NCI-H345 treated with DMSO at 0.1 percent for 48 hours (cell line): Measurements from ENCODE around the gene XXYLT1.

Experiments
- DNase-seq: peaks from one replicate; lab custom pipeline; 2025; ENCODE audit not compliant: unreplicated experiment; lab: John Stamatoyannopoulos, UW

The XXYLT1 gene

DNA sequence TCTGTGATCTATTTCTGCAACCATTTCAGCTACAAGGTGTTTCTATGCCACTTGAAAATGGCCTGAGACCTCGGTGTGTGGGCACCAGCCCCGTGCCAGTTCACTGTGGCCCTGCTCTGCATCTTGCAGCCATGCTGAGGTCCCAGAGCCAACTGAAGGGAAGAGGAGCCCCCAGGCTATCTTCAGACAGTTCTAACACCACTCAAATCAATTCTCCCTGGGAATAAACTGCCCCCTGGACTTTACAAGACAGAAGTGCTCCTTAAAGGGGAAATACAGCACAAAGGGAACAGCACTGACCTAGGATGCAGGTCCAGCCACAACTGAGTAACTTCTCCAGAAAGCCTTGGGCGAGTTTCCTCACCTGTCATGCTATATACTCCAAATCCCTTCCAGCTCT, 3.9 kb downstream of the XXYLT1 start:
- DNase-seq, result no peak

GRCh38 chr3:195266428-195266827, 4.5 kb downstream of the XXYLT1 start:
- DNase-seq, result no peak

DNA sequence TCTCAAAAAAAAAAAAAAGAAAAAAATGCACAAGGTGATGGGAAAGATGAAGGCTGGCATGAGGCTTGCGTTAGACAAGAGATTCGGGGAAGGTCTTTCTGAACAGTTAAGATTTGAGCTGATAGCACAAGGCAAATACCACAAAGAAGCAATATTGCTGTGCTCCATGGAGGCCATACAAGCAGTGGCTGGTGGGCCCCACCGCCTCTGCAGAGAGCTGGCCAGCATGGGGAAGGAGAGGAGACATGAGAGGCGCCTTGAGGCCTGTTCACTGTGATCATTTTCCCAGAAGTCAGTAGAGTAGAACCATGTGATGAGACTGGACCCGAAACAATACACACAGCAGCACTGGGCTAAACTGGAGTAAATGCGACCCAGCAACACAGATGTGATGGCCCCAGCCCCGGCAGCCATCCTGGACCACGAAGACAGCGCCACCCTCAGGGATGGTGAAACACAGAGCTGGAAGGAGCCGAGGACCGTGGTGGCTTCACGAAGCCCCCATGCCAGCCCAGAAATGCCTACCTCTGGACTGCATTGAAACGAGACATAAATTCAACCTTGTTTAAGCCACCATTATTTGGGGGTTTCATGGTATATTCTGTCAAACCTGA, 5.5 kb downstream of the XXYLT1 start:
- no peak for DNase-seq

DNA sequence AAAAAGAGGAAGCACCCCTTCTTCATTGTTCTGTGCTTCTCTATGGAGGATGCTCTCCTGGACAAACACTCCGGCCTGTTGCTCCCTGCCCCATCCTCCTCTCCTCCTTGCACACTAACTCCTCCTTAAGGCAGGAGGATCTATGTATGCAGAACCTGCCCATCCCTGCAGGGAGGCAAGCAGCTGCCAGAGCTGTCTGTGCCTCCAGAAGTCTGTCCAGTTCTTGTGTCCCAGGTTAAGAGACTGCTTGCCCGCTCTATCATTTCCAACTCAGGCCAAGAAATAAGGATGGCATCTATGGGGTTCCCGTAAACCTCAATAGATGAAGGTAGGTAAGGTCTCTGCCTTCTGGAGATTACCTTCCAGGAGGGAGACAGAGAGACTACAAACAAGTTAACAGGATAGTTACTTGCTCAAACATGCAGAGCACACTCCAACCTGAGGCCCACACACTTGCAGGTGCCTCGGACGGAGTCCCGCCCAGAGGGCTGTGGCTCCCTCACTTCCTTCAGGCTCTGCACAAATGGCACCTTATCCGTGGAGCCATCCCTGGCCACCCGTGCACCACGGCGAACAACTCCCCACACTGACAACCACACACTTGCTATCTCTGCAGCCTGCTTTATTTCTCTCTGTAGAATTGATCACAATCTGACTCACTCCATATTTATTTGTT, 6.9 kb downstream of the XXYLT1 start:
- no peak for DNase-seq

- no peak for DNase-seq
Observed at GRCh38 chr3:195263193-195263924, 7.6 kb downstream of the XXYLT1 start.

- no peak for DNase-seq
Observed at GRCh38 chr3:195261925-195262324, 9.0 kb downstream of the XXYLT1 start.

GRCh38 chr3:195260280-195260905, 10.6 kb downstream of the XXYLT1 start:
- peak; percentile 90 for DNase-seq

GRCh38 chr3:195259475-195260279, 11.3 kb downstream of the XXYLT1 start:
- DNase-seq, result peak; percentile 73

DNA sequence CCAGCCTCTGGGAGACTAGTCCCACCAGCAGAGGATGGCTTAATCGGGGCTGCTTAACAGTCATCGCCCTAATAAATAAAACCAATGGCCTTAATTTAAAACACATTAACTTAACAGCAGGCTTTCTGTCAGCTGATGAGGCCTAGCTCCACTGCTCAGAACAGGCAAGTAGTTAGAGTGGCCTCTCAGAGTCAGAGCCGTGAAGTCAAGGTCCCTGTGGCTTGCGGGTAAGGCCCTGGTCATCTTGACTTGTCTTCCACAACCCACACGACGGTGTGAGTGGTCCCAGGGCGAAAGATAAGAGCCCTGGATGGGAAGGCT, 11.8 kb downstream of the XXYLT1 start:
- no peak for DNase-seq

DNA sequence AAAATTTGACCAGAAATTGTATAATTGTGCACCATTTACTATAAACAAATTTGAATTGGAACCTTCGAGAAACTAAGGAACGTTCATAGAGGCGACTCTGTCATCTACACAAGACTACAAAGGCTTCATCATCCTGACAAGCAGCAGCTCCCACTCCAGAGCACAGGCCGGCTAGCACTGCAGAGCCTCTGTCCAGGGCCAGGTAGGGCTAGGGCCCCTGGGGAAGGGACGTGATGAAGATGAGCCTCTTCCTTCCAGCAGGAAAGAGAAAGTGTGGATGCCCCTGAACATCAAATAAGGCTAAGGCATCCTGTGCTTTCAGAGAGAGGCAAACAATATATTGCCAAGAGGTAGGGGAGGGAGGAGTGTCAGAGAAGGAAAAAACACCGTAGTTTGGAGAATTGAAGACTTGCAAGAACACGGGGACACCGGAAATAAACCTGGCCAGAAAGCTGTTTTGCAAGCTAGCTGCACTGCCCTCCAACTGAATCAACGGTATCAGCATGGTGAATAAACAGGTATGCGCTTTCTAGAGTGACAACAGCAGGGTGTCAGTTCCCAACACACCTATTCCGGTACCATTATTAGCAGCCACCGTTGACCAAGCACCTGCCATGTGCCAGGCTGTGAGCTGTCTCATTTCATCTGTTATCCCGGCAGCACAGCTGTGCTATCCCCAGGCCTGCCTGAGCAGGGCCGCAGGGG, 12.4 kb downstream of the XXYLT1 start:
- DNase-seq, result peak; percentile 17

DNA sequence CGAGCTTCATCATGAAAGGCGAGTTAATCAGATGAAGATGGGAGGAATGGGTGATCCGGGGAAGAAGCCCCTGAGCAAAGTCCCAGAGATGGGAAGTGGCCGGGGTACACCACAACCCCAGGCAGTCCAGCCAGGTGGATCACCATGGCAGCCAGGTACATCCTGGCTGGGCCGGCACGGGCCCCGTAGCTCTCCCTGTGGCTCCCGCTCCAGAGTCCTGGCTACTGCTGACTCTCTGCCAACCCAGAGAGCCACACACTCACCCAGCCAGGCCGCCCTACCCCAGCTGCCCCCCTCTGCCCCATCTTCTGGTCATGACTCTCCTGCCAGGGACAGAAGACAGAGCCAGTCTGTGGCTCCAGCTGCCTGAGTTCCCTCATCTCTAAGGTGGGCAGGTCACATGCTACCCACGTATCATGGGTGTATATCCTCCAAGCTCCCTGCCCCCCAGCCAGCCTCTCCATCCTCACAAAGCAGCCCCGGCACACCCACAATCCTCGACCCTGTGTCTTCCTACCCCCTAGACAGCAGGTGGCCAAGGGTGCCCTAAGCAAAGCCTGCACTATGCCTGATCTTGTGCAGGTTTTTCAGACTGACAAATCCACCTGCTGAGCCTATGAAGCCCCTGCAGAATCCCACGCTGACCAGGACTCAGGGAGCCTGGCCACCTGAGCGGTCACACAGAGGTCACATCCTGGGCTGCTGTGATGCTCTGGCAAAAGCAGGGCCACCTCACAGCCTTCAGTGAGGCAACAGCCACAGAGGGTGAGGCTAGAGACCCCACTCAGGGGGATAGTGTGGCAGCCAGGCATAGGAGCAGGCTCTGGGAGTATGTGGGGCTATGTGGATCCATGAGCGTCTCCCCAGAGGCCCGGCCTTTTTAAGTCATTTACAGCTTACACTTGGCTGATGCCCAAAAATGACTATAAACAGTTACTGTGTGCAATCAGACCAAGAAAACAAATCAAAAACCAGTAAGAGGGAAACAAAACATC, 13.2 kb downstream of the XXYLT1 start:
- no peak for DNase-seq

DNA sequence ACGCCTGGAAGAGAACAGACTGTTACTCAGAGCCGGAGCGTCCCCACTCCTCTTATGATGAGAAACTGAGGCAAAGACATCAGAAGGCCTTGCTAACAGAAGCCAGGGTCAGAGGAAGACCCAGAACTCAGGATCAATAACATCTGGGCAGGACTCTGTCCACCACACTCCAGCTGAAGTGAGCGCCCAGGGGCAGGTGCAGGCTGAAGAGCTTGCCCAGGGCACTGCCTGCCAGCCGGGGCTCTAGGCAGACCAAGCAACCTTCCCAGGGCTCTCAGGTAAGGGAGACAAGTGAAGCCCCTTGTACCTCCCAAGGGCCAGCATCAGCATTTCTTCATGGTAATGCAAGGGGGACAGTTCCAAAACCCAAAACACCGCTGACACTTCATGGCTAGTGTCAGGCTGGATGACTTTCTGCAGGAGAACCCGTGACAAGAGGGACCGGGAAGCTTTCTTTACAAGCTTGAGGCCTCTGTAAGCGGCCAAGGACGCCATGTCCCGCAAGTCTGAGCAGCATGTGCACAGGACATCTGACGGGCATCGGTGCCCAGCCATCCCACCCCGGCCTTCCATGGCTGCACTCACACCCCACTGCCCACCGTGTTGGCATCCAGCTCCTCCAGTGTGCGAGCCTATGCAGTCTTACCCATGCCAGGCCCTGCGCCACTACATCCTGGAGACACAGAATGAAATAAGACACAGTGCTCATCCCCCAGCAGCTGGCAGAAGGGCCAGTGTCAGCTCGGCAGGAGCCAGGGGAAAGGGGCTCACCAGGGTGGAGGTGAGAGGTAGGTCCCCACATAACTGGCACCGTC, 14.1 kb downstream of the XXYLT1 start:
- DNase-seq, result no peak

- no peak for DNase-seq
Observed at GRCh38 chr3:195255571-195256501, 15.1 kb downstream of the XXYLT1 start.

GRCh38 chr3:195255176-195255500, 15.8 kb downstream of the XXYLT1 start:
- no peak for DNase-seq

DNA sequence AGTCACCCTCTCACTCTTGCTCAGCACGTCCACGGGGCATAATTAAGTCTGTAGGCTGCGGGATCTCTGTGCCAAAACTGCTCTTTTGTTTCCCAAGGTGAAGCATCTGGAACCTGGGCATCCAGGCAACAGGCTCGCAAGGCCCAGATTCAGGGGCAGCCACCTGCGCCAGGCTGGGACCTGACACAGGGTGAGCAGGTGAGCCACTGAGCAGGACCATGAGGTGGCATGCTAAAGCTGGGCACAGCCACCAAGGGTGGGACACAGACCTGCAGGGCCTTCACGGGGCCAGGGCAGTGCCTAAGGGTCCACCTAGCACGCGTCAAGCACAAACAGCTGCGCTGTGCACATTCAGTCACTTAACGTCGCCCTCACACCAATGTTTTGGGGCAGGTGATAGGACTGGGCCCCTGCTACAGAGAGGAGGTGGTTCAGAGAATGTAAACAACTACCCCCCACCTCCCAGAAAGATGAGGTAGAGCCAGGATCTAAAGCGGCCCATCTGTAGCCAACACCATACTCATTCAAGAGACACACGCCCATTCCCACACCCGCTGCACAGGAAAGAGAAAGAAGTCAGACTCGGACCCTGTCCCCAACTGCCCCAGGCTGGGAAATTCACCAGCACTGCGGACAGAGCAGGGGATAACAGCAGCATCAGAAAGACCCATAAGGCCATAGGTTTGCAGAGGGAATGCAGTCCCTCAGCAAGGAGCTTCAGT, 16.3 kb downstream of the XXYLT1 start:
- no peak for DNase-seq

DNA sequence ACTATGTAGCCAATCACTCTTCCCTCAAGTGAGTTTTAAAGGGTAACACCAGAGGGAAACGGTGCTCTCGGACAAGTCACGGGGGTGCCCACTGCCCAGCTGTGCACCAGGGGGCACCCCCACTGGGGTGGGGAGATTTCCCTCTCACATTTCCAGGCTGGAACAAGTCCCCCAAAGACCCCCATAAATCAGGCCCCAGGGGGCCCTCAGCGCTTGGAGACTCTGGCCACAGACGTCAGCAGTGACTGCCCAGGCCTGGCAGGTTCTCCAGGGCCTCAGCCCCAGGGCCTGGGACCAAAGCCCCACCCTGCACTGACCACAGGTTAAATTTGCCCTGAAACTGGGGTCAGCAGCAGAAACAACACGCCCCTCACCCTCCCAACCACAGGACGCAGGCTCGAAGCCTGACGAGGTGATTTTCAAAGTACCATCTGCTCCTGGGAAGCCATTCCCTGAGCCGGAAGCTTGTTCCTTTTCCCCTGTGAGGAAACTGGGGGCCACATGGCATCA, 17.0 kb downstream of the XXYLT1 start:
- no peak for DNase-seq
